NK-92 (cell line): Measurements from ENCODE around the gene OLFML2A.

Experiments used
- DNase-seq: peaks from one replicate; lab custom pipeline; 2025; ENCODE audit not compliant: unreplicated experiment; lab: John Stamatoyannopoulos, UW

OLFML2A gene

DNA sequence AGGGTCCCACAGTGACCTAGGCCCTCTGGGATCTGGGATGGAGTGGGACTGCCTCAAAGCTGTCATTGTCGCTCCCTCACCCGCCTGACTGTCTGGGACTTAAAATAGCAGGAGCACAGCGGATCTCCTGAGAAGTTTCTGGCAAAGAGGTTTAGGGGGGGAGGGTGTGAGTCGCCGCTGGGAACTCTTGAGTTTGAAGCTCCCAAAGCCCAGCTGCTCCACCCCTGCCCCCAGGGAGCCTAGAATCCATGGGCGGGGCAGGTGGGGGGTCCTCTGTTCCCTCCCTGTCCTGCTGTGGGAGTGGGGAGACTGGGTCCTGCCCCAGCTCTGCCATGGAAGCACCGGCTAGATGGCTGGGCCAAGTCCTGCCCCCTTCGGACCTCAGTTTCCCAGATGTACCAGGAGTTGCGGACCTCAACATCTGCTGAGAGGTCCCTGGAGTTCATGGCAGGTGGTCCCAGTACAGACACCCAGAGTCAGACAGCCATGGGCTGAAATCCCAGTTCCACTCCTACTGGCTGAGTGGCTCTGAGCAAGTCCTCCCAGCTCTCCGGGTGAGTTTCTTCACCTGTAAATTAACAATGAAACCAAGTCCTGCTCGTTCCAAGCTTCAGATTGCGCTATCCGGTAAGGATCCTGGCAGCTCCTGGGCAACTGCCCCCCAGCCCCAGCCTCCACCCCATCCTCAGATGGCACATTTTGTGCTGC, 75.3 kb downstream of the OLFML2A start:
- no peak for DNase-seq

DNA sequence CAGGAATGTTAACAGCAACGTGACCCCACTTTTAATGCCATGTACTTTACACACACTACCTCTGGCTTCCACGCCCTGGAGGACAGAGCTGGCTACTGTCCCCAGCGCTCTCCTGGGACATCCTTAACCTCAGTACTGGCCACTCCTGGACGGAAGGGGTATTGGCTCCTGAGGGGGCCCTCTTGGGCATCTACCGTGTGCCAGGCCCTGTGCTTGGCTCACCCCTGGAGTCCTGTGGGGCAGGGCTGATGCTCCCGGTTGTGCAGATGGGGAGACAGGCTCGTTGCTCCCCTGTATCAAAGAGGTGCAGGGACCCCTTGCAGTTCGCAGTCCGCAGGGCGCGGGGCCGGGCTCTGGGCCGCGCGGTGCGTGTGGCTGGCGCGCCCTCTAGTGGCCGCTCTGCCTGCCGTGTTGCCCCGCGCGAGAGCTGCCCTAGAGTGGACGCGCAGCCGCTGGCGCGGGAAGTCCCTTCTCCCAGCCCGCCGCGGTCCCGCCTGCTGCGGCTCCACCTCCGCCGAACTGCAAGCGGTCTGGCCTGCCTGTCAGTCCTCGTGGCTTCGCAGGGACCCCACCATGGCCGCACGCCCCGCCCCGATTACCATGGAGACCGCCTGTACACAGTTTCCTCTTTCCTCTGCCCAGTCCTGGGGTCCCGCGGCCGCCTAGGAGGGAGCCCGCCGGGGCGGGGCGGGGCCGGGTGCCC, 76.0 kb downstream of the OLFML2A start, which contains the start of gene WDR38:
Gene WDR38, plus strand, starts transcription at position 632 of the 703 bp plus-strand sequence. CDS start 72 bp downstream, outside the sequence.
- DNase-seq: peak; percentile 51

GRCh38 chr9:124853605-124854143, 76.7 kb downstream of the OLFML2A start:
- DNase-seq: no peak

DNA sequence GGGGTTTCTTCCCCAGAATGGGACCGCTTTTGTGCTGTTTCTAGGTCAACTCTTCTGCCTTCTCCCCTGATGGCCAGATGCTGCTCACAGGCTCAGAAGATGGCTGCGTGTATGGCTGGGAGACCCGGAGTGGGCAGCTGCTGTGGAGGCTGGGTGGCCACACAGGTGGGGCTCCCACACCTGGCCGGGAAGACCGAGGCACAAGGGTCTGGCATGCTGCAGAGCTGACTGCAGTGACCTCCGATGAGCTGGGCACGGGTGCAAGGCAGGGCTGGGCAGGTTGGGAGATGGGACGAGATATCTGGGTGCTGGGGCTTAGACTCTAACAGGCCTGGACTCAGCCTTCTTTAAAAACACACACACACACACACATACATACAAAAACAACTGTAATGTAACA, 77.2 kb downstream of the OLFML2A start:
- DNase-seq: no peak

- DNase-seq: no peak
These were observed 77.9 kb downstream of the OLFML2A start for GRCh38 chr9:124854822-124855221.

GRCh38 chr9:124855566-124855943, 78.6 kb downstream of the OLFML2A start:
- DNase-seq: no peak

DNA sequence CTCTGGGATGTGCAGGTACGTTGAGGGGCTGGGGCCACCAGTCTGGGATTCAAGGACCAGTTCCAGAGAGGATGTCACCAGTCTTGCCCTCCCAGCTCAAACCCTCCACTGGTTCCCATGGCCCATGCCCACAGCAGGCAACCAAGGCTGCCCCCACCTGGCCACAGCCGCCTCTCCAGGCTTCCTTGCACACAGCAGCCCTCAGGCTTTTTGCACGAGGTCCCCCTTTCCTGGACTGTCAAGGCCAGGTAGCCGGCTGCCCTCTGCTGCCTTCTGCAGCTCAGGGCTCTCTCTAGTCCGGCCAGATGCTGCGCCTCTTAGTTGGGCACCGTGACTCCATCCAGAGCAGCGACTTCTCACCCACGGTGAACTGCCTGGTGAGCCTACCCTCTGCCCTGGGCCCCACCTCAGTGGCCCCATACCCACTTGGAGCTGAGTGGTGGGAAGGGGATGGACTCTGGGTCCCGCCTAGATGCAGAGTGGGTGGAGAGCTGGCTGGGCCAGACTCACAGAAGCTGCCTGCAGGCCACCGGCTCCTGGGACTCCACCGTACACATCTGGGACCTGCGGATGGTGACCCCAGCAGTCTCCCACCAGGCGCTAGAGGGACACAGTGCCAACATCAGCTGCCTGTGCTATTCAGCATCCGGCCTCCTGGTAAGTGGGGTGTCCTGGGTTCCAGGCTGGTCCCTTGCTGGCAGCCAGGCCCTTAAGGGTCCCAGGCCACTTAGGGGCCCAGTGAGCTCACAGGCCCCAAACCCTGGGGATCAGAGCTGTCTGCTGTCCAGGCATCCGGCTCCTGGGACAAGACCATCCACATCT, 79.2 kb downstream of the OLFML2A start:
- no peak for DNase-seq

- DNase-seq: no peak
These were observed 80.7 kb downstream of the OLFML2A start for GRCh38 chr9:124857533-124858162.

- DNase-seq: no peak
These were observed 81.6 kb downstream of the OLFML2A start for GRCh38 chr9:124858330-124859046.

DNA sequence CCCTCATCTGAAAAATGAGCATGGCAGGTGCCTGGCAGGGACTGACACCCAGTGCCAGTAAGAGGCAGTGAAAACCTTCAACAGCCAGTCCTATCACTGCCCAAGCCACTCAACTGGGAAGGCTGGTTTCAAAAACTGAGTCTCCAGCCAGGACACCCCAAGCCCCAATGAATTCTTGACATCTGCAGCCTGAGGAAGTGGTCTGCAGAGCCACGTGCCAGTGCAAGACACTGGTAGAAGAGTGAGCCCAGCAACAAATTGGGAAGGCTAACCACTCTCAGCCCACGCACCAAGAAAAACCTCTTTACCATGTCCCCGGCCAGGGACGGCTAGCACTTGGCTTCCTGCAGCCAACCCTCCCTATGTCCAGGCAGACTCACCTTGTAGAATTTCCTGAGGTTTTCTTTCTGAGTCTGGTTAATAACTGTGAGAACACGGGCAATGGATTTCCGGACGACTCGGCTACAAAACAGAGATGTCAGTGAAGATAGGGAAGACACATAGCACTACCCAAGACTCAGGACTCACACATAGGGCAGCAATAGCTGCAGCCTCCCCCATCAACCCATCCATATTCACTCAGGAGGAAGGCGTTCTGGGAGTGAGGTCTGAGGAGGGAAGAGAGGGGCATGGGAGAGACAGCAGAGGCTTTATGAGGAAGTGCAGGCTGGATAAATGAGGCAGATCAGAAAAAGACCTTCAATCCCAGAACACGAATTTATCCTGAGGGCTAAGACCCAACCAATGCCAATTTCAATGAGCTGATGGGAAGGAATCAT, 83.1 kb downstream of the OLFML2A start:
- DNase-seq: no peak

GRCh38 chr9:124860582-124861341, 83.8 kb downstream of the OLFML2A start:
- no peak for DNase-seq

GRCh38 chr9:124861342-124862229, 84.7 kb downstream of the OLFML2A start, which contains the start of the genes ARPC5L and RPL35:
Gene ARPC5L, plus strand, starts transcription at chr9:124862130. Its CDS starts 7,161 bp downstream, at chr9:124869291.
Gene RPL35, minus strand, starts transcription at chr9:124861957. Its CDS starts 45 bp downstream, at chr9:124861912.
- DNase-seq: peak; percentile 37

DNA sequence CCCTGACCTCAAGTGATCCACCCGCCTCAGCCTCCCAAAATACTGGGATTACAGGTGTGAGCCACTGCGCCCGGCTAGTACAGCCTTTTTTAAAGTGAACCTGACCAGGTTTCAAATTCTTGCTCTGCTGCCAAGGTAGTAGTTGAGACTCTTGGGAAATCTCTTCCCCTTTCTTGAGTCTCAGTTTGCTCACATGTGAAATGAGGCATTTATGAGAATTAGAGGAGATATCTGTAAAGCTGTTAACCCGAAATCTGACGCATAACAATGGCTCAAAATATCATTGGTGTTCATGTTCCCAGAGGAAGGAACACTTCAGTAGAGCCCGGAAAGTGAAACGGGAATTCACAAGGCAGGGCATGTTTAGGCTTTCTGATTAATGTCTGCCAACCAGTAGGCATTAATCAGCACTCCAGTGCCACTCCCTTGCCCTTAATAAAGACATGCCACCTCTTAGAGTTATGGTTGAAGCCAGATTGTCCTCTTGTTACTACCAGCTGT, 86.5 kb downstream of the OLFML2A start:
- no peak for DNase-seq
